HG03095 (cell line): Measurements from ENCODE around the gene DHRSX.
A peak's percentile ranks its signal among the peaks of the same experiment; 100 is the strongest.
"Not testable (repeated sequence)": the region's sequence is repeated elsewhere in the genome, so short reads cannot be mapped to it uniquely, and the experiment has no call there.

Source experiments
- ATAC-seq: cut with Tn5 transposase; IDR thresholded peaks from one replicate; pipeline ENCODE4 v1.9.1; 2021; ENCODE audit warnings: moderate library complexity; ENCODE audit not compliant: unreplicated experiment

Gene DHRSX

GRCh38 chrX:2521092-2521926 is 20.5 kb upstream of the DHRSX start:
- ATAC-seq = peak; percentile 75

DNA sequence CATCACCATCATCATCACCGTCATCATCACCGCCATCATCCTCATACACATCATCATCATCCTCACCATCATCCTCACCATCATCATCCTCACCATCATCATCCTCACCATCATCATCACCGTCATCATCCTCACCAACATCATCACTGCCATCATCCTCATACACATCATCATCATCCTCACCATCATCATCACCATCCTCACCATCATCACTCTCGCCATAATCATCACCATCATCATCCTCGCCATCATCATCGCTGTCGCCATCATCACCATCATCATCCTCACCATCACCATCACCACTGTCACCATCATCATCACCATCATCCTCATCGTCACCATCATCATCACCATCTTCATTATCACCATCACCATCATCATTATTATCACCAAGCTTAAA is 19.8 kb upstream of the DHRSX start:
- ATAC-seq = no peak

- ATAC-seq = not testable (repeated sequence)
Observed at GRCh38 chrX:2519638-2520037, 18.9 kb upstream of the DHRSX start.

GRCh38 chrX:2517055-2517454 is 16.3 kb upstream of the DHRSX start:
- ATAC-seq = peak; percentile 11

- ATAC-seq = peak; percentile 54
Observed at GRCh38 chrX:2516623-2517022, 15.8 kb upstream of the DHRSX start.

DNA sequence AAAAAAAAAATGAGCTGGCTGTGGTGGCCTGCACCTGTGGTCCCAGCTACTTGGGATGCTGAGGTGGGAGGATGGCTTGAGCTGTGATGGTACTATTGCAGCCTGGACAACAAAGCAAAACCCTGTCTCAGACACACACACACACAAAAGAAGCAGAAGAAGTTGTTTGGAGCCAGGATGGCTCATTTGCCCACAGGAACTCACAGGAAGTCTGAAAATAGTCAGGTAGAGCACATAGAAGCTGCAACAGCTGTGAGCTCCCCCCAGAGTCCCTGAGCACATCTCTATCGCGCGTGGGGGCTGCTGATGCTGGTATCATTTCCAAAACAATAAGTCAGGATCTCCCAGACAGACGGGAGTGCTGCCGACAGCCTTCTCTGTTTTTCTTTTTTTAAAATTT is 13.4 kb upstream of the DHRSX start:
- no peak for ATAC-seq

- no peak for ATAC-seq
Observed at GRCh38 chrX:2513121-2513664, 12.4 kb upstream of the DHRSX start.

DNA sequence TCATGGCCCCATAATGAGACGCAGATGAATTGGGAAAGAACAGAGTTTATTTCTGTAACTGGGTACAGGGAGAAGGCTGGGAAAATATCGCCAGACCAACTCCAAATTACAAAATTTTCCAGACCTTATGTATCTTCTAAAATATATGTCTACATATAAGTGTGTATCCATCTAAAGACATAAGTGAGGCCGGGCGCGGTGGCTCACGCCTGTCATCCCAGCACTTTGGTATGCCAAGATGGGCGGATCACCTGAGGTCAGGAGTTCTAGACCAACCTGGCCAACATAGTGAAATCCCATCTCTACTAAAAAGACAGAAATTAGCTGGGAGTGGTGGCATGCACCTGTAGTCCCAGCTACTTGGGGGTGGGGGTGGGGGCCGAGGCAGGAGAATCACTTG is 11.7 kb upstream of the DHRSX start:
- no peak for ATAC-seq

DNA sequence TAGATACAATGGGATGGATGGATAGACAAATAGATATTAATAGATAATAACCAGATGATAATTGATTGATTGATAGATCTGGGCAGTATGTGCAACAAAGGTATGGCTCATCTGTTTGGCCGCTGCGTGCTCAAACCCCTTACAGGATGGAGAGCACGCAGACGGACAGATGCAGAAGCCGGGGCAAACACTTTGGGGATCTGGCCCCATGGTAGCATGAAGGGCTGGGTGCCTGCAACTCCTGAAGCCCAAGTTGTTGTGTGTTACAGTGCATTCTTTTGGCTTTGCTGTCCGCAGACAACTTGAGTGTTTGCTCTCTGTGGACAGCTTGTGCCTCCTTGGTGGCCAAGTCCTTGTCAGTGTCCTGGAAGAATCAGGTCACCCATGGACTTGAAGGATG is 10.6 kb upstream of the DHRSX start:
- ATAC-seq = no peak

GRCh38 chrX:2508648-2509335 is 8.0 kb upstream of the DHRSX start:
- ATAC-seq = no peak

- ATAC-seq = no peak
Observed at GRCh38 chrX:2507904-2508627, 7.3 kb upstream of the DHRSX start.

- ATAC-seq = no peak
Observed at GRCh38 chrX:2507196-2507595, 6.4 kb upstream of the DHRSX start.

- ATAC-seq = not testable (repeated sequence)
Observed at GRCh38 chrX:2505341-2505740, 4.6 kb upstream of the DHRSX start.

- no peak for ATAC-seq
Observed at GRCh38 chrX:2504706-2505332, 4.0 kb upstream of the DHRSX start.

- no peak for ATAC-seq
Observed at GRCh38 chrX:2503591-2504500, 3.1 kb upstream of the DHRSX start.

DNA sequence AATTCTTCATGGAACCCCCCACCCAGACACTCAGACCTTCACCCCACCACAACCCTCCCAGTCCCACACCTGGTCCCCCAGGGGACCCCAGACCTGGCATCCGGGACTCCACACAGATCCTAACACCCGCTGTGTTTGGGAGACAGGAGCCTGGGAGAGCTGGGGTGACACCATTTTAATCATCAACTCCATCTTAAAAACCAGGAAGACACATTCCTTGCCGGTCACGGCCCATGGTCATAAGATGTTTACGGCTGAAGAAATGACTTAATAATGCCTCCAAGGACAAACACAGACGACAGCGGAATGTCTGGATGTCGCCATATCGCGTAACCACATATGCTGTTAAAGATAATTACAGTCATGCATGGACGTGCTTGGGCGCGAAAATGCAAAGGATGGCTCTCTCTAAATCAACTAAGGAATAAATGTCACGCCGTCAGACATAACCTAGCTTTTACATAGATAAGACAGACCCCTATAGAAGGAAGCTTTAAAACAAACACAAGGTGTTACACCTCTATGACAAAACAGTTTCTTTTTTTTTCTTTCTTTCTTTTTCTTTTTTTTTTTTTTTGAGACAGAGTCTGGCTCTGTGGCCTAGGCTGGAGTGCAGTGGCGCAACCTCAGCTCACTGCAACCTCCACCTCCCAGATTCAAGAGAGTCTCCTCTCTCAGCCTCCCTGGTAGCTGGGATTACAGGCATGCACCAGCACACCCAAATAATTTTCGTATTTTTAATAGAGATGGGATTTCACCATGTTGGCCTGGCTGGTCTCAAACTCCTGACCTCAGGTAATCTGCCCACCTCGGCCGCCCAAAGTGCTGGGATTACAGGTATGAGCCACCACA is 2.1 kb upstream of the DHRSX start:
- no peak for ATAC-seq

- ATAC-seq = no peak
Observed at GRCh38 chrX:2502120-2502667, 1.4 kb upstream of the DHRSX start.

- no peak for ATAC-seq
Observed at GRCh38 chrX:2501559-2502102, 855 bp upstream of the DHRSX start.
